Spleen (tissue), 11 donors: ENCODE results near the gene ARNT2. TPM values are rescaled to one million over a fixed set of nuclear protein-coding genes. Genes with fewer than 3 reads are reported as not detected.

ENCODE experiments used
- DNase-seq: peaks from one replicate; pipeline ENCODE4 v3.0.0-alpha.2; 2020
- H3K27ac ChIP-seq, 8 donors: fragments of 200-600 bp; sonication (generic) in 7 of 8; 1 replicate in 4 of 8; 2 replicates in 4 of 8; pipeline versions ENCODE4 v1.5.0 to v1.8.0; 2016 to 2021; ENCODE audit warnings: inconsistent platforms in 4 of 8, mild to moderate bottlenecking in 4 of 8, moderate library complexity in 1 of 8
- H3K27me3 ChIP-seq, 7 donors: fragments of 200-600 bp; sonication (generic) in 6 of 7; replicated peaks in 1 of 7; 1 replicate in 4 of 7; 2 replicates in 3 of 7; pipeline versions ENCODE4 v1.5.0 to v1.8.0; 2016 to 2021; ENCODE audit warnings: inconsistent platforms in 3 of 7, mild to moderate bottlenecking in 1 of 7
- H3K36me3 ChIP-seq, 6 donors: fragments of 200-600 bp; sonication (generic) in 5 of 6; 1 replicate in 4 of 6; 2 replicates in 2 of 6; pipeline versions ENCODE4 v1.5.0 to v1.8.0; 2016 to 2021; ENCODE audit warnings: inconsistent platforms in 2 of 6
- H3K4me1 ChIP-seq, 6 donors: fragments of 200-600 bp; sonication (generic) in 5 of 6; 1 replicate in 3 of 6; 2 replicates in 3 of 6; pipeline versions ENCODE4 v1.5.0 to v1.8.0; 2016 to 2021; ENCODE audit warnings: inconsistent platforms in 3 of 6
- H3K4me3 ChIP-seq, 8 donors: fragments of 200-600 bp; sonication (generic) in 7 of 8; 1 replicate in 4 of 8; 2 replicates in 4 of 8; pipeline versions ENCODE4 v1.5.0 to v1.8.0; 2016 to 2021; ENCODE audit warnings: inconsistent platforms in 4 of 8, mild to moderate bottlenecking in 4 of 8, moderate library complexity in 2 of 8
- H3K9me3 ChIP-seq, 8 donors: fragments of 200-600 bp; sonication (generic) in 7 of 8; 1 replicate in 4 of 8; 2 replicates in 4 of 8; pipeline versions ENCODE4 v1.5.0 to v1.8.0; 2016 to 2021; ENCODE audit warnings: inconsistent platforms in 4 of 8
- CTCF ChIP-seq, 11 experiments: fragments of 200-600 bp in 7 of 11; fragments of 450-650 bp in 4 of 11; sonication (generic) in 4 of 11; IDR thresholded peaks in 8 of 11; conservative IDR thresholded peaks in 3 of 11; 1 replicate in 7 of 11; 2 replicates in 4 of 11; pipeline versions ENCODE4 v1.4.0 to v1.8.0; 2016 to 2021; ENCODE audit warnings: antibody characterized with exemption in 11 of 11, inconsistent platforms in 4 of 11, mild to moderate bottlenecking in 1 of 11
- POLR2A ChIP-seq, 3 donors: fragments of 450-650 bp; IDR thresholded peaks; one replicate each; pipeline ENCODE4 v1.5.1; 2017; ENCODE audit warnings: antibody characterized with exemption in 3 of 3, mild to moderate bottlenecking in 1 of 3
- POLR2AphosphoS5 ChIP-seq, 3 donors: sonication (generic); formaldehyde crosslinking; IDR thresholded peaks; one replicate each; pipeline ENCODE4 v1.5.1; 2017; ENCODE audit warnings: antibody characterized with exemption in 3 of 3
- WGBS, 5 donors: extraction: QIAGEN DNeasy Blood & Tissue Kit in 3 of 5; methylation state at CpG; one replicate each; pipeline versions ENCODE4 v1.1.5 to v1.1.7; 2013 to 2018; 5-methylcytosine and 5-hydroxymethylcytosine counted together
- intact Hi-C: fragments of 100-400 bp; cut with DNase I; formaldehyde crosslinking; loops from one replicate; pipeline ENCODE4 v1.15.0; 2023; ENCODE audit warnings: low total_unique reads
- polyA plus RNA-seq, 3 donors: library from polyadenylated mRNA; stranded (reverse); fragments of 200-250 nt; gene quantifications; one replicate each; pipeline ENCODE4 v1.2.1, GENCODE V29; 2013
- total RNA-seq, 7 donors: library from RNA; depleted of rRNA in 3 of 7; stranded (reverse); fragments of >200 nt in 3 of 7; fragmentation: NEBNext Ultra II Directional in 4 of 7; extraction: Animal tissue kit (Norgen Biotek cat#: 25700) in 4 of 7; gene quantifications; one replicate each; pipeline versions ENCODE4 v1.1.0 to v1.2.1, GENCODE V29; 2016 to 2021
- donor health status: healthy with polysubstance abuse.
- donor health status: DM: no; HTN: no; CAD: no; lungs with moderate emphysema.
- donor health status: DM: no; HTN: no; CAD: no.
- donor health status: Bipolar disorder and iron deficiency.
- donor health status: healthy.
- donor health status: DM: no; HTN: no; CAD: no.
- donor health status: DM: yes; HTN: yes; CAD: no.

Gene ARNT2
- total and polyA plus RNA-seq, 10 donors = 1.9 to 12.3 (median 9.1) TPM

- Histone ChIP-seq H3K9me3 (no peaks in the 10 kb centered on the region), H3K4me1 (peaks cover 0 to 22% (median 11%) of the 10 kb centered on the region in 6 donors), H3K27me3 (peaks cover 0 to 25% (median 0%) of the 10 kb centered on the region in 7 donors), H3K27ac (no peak overlapping the region), H3K36me3 (no peaks in the 10 kb centered on the region), H3K4me3 (no peak overlapping the region)
- intact Hi-C loops = loop anchor here (2.0 to 10.0 kb wide), 2 partner anchors 321 to 809 kb away; no protein-coding TSS in a partner anchor
- DNase-seq = no peak
- WGBS, 5 donors = 21 to 27% (median 24%) methylated on average over 17 of the region's 17 CpGs
- TF ChIP-seq CTCF (IDR thresholded peaks at IDR 0.05 in 8 of 11, conservative IDR thresholded peaks at IDR 0.05 in 3 of 11) = peak; percentile 69 to 91 (median 86)
- TF ChIP-seq POLR2AphosphoS5 (IDR thresholded peaks at IDR 0.05) = no peak
- no peak for TF ChIP-seq POLR2A (IDR thresholded peaks at IDR 0.05)
These were observed 51.7 kb downstream of the ARNT2 start for GRCh38 chr15:80455668-80456442.

GRCh38 chr15:80456517-80457492 is 52.6 kb downstream of the ARNT2 start:
- Histone ChIP-seq H3K9me3 (no peaks in the 10 kb centered on the region), H3K27ac (no peak overlapping the region), H3K27me3 (peaks cover 0 to 22% (median 0%) of the 10 kb centered on the region in 7 donors), H3K36me3 (no peaks in the 10 kb centered on the region), H3K4me3 (no peak overlapping the region), H3K4me1 (peaks cover 0 to 15% (median 10%) of the 10 kb centered on the region in 6 donors)
- TF ChIP-seq POLR2AphosphoS5 (IDR thresholded peaks at IDR 0.05) = no peak
- no peak for TF ChIP-seq CTCF (IDR thresholded peaks at IDR 0.05 in 8 of 11, conservative IDR thresholded peaks at IDR 0.05 in 3 of 11)
- TF ChIP-seq POLR2A (IDR thresholded peaks at IDR 0.05) = no peak
- intact Hi-C loops = loop anchor here (2.0 to 10.0 kb wide), 2 partner anchors 320 to 808 kb away; no protein-coding TSS in a partner anchor
- 47 to 66% (median 58%) methylated on average over 4 of the region's 4 CpGs for WGBS, 5 donors
- no peak for DNase-seq

GRCh38 chr15:80457896-80458295 is 53.7 kb downstream of the ARNT2 start:
- DNase-seq = no peak
- intact Hi-C loops = loop anchor here (2.0 to 10.0 kb wide), 2 partner anchors 319 to 807 kb away; no protein-coding TSS in a partner anchor
- Histone ChIP-seq H3K9me3 (no peaks in the 10 kb centered on the region), H3K4me1 (peaks cover 0 to 15% (median 10%) of the 10 kb centered on the region in 6 donors), H3K27ac (no peak overlapping the region), H3K27me3 (peaks cover 0 to 22% (median 0%) of the 10 kb centered on the region in 7 donors), H3K36me3 (no peaks in the 10 kb centered on the region), H3K4me3 (no peak overlapping the region)
- 83 to 87% (median 84%) methylated on average over 3 of the region's 3 CpGs for WGBS, 5 donors
- TF ChIP-seq POLR2AphosphoS5 (IDR thresholded peaks at IDR 0.05) (no peak), CTCF (IDR thresholded peaks at IDR 0.05 in 8 of 11, conservative IDR thresholded peaks at IDR 0.05 in 3 of 11) (no peak), POLR2A (IDR thresholded peaks at IDR 0.05) (no peak)
